ENCODE measurements around the gene ADGRA3. TPM values are rescaled to one million over a fixed set of nuclear protein-coding genes. Genes with fewer than 3 reads are reported as not detected.

The ADGRA3 gene
- polyA plus RNA-seq, 1 experiment: 10.6 TPM

- Histone ChIP-seq H3K36me3 (ENCODE audit: control insufficient read depth, insufficient read depth, low read length) (no peaks in the 10 kb centered on the region), H3K4me3 (ENCODE audit: low read depth, low read length) (no peak overlapping the region), H3K27me3 (ENCODE audit: control insufficient read depth, insufficient read depth, low read length) (no peaks in the 10 kb centered on the region)
- no peak for TF ChIP-seq CTCF (IDR thresholded peaks at IDR 0.05; ENCODE audit: insufficient read depth, low read depth, low read length)
- ChIA-PET POLR2A (no interaction called here), CTCF (interaction anchor here (0.7 to 1.5 kb wide), 2 partner anchors 9 to 52 kb away, joined by 3 to 5 read pairs; no protein-coding TSS in a partner anchor)
- no peak for DNase-seq (ENCODE audit: low read depth)
Observed at GRCh38 chr4:22463179-22463578, 52.7 kb downstream of the ADGRA3 start.

- POLR2A ChIA-PET: no interaction called here
- Histone ChIP-seq H3K36me3 (ENCODE audit: control insufficient read depth, insufficient read depth, low read length) (no peaks in the 10 kb centered on the region), H3K27me3 (ENCODE audit: control insufficient read depth, insufficient read depth, low read length) (no peaks in the 10 kb centered on the region), H3K4me3 (ENCODE audit: low read depth, low read length) (no peak overlapping the region)
- no peak for DNase-seq (ENCODE audit: low read depth)
- TF ChIP-seq CTCF (IDR thresholded peaks at IDR 0.05; ENCODE audit: insufficient read depth, low read depth, low read length): no peak
- CTCF ChIA-PET: interaction anchor here (0.7 to 1.5 kb wide), 2 partner anchors 9 to 52 kb away, joined by 3 to 5 read pairs; no protein-coding TSS in a partner anchor
Observed at GRCh38 chr4:22462688-22463087, 53.2 kb downstream of the ADGRA3 start.

- Histone ChIP-seq H3K27me3 (ENCODE audit: control insufficient read depth, insufficient read depth, low read length) (no peaks in the 10 kb centered on the region), H3K36me3 (ENCODE audit: control insufficient read depth, insufficient read depth, low read length) (no peaks in the 10 kb centered on the region), H3K4me3 (ENCODE audit: low read depth, low read length) (no peak overlapping the region)
- POLR2A ChIA-PET: no interaction called here
- no peak for TF ChIP-seq CTCF (IDR thresholded peaks at IDR 0.05; ENCODE audit: insufficient read depth, low read depth, low read length)
- DNase-seq (ENCODE audit: low read depth): no peak
- CTCF ChIA-PET: interaction anchor here (1.6 kb wide), 1 partner anchor 15 kb away, joined by 3 read pairs; no protein-coding TSS in a partner anchor
Observed at GRCh38 chr4:22460266-22460665, 55.6 kb downstream of the ADGRA3 start.

- TF ChIP-seq CTCF (IDR thresholded peaks at IDR 0.05; ENCODE audit: insufficient read depth, low read depth, low read length): no peak
- ChIA-PET POLR2A (no interaction called here), CTCF (no interaction called here)
- Histone ChIP-seq H3K4me3 (ENCODE audit: low read depth, low read length) (no peak overlapping the region), H3K36me3 (ENCODE audit: control insufficient read depth, insufficient read depth, low read length) (no peaks in the 10 kb centered on the region), H3K27me3 (ENCODE audit: control insufficient read depth, insufficient read depth, low read length) (no peaks in the 10 kb centered on the region)
- no peak for DNase-seq (ENCODE audit: low read depth)
Observed at GRCh38 chr4:22458098-22458497, 57.8 kb downstream of the ADGRA3 start.

- no peak for TF ChIP-seq CTCF (IDR thresholded peaks at IDR 0.05; ENCODE audit: insufficient read depth, low read depth, low read length)
- Histone ChIP-seq H3K4me3 (ENCODE audit: low read depth, low read length) (no peak overlapping the region), H3K36me3 (ENCODE audit: control insufficient read depth, insufficient read depth, low read length) (no peaks in the 10 kb centered on the region), H3K27me3 (ENCODE audit: control insufficient read depth, insufficient read depth, low read length) (no peaks in the 10 kb centered on the region)
- ChIA-PET POLR2A (no interaction called here), CTCF (no interaction called here)
- no peak for DNase-seq (ENCODE audit: low read depth)
Observed at GRCh38 chr4:22457348-22457747, 58.5 kb downstream of the ADGRA3 start.

Data from BJ (cell line).